Esophagus squamous epithelium (tissue), 4 donors: ENCODE data around the gene SLC7A7.

Experiments used
- CTCF ChIP-seq, 6 experiments: fragments of 450-650 bp in 4 of 6; fragments of 200-600 bp in 2 of 6; sonication (generic) in 2 of 6; IDR thresholded peaks; one replicate each; pipeline ENCODE4 v1.5.1; 2016 to 2019; ENCODE audit warnings: antibody characterized with exemption in 6 of 6, mild to moderate bottlenecking in 4 of 6, moderate library complexity in 4 of 6
- POLR2A ChIP-seq, 4 donors: fragments of 450-650 bp; IDR thresholded peaks; one replicate each; pipeline ENCODE4 v1.6.1; 2017; ENCODE audit warnings: antibody characterized with exemption in 4 of 4, mild to moderate bottlenecking in 4 of 4, moderate library complexity in 3 of 4

- peak; percentile 91 to 97 (median 94) for TF ChIP-seq CTCF (IDR thresholded peaks at IDR 0.05)
- no peak for TF ChIP-seq POLR2A (IDR thresholded peaks at IDR 0.05)
These were observed 37.9 kb upstream of the SLC7A7 start for GRCh38 chr14:22852940-22853767.
